ENCODE results near the gene LBX2. TPM values are rescaled to one million over a fixed set of nuclear protein-coding genes. Genes with fewer than 3 reads are reported as not detected.

Gene LBX2
- total and polyA plus RNA-seq, 2 experiments from 2014 or later = 0.24 to 0.57 TPM

DNA sequence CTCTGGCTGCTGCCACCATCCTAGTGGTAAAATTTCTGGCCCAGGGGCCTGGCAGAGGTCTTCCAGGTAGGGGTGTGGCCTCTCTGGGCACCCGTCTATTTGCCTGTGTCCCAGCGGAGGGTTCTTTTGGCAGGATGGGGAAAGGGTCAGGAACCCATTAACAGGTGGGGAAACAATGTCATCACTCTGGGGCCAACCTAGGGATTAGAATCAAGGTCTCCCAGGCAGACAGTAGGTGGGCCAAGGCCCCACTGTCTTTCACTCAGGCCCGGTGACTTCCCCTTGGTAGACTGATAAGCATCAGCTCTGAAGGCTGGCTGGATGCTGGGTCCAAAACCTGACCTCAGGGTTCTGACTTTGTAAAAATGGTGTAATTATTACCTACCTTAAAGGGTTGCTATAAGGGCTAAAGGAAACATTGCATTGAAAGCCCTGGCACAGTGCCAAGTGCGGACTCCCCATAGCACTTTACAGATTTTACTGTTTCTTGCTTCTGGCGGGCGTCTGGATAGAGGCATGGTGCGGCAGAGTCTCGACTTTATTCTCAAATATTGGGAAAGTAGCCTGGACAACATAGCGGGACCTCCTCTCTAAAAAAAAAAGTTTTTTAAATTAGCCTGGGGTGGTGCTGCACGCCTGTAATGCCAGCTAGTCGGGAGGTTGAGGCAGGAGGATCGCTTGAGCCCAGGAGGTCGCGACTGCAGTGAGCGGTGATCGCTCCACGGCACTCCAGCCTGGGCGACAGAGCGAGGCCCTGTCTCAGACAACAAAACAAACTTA is 2.2 kb downstream of the LBX2 start:
- no peak for TF ChIP-seq ZNF114 (CRISPR knock-in tag; IDR thresholded peaks at IDR 0.05)
- no peak for TF ChIP-seq CTCF (conservative IDR thresholded peaks at IDR 0.05; ENCODE audit: low read depth in 2 of 2)
- no peak for TF ChIP-seq NANOG (IDR thresholded peaks at IDR 0.05; ENCODE audit: borderline replicate concordance)
- TF ChIP-seq EZH2 (IDR thresholded peaks at IDR 0.05; ENCODE audit: low read depth, unreplicated experiment) = peak; percentile 53
- H3K4me3 Mint-ChIP-seq = peak overlapping the region; percentile 77
- H3K36me3 Mint-ChIP-seq (ENCODE audit: low read depth) = peaks cover 17% of the 10 kb centered on the region
- DNase-seq (ENCODE audit: low spot score) (no peak), ATAC-seq (no peak)
- Histone ChIP-seq H3K27me3 (ENCODE audit: insufficient read depth) (peaks cover 82% of the 10 kb centered on the region), H3K9me2 (ENCODE audit: insufficient read depth) (no peaks in the 10 kb centered on the region), H3K4me2 (peak overlapping the region; percentile 95), H2AFZ (peak overlapping the region; percentile 98; the same call in 1 of the 2 replicates), H3K79me2 (replicated peaks; ENCODE audit: insufficient read depth) (no peaks in the 10 kb centered on the region), H3K36me3 (ENCODE audit: insufficient read depth) (0 out of 2 replicates have a peak, but pooled peaks cover 4% of the 10 kb centered on the region), H4K20me1 (replicated peaks; ENCODE audit: insufficient read depth) (peaks cover 8% of the 10 kb centered on the region; the same call in 1 of the 2 replicates), H3K27ac (ENCODE audit: low read depth) (no peak overlapping the region), H3K4me3 (peak overlapping the region; percentile 69), H3K4me1 (ENCODE audit: insufficient read depth) (peaks cover 40% of the 10 kb centered on the region), H3F3A (replicated peaks; ENCODE audit: low read depth) (peaks cover 36% of the 10 kb centered on the region)
- peaks cover 37% of the 10 kb centered on the region for H3K4me1 Mint-ChIP-seq
- no peak overlapping the region for H3K27ac Mint-ChIP-seq
- H3K27me3 Mint-ChIP-seq (ENCODE audit: insufficient read depth, low read depth, poor library complexity) = peaks cover 71% of the 10 kb centered on the region
- no peaks in the 10 kb centered on the region for H3K9me3 Mint-ChIP-seq

DNA sequence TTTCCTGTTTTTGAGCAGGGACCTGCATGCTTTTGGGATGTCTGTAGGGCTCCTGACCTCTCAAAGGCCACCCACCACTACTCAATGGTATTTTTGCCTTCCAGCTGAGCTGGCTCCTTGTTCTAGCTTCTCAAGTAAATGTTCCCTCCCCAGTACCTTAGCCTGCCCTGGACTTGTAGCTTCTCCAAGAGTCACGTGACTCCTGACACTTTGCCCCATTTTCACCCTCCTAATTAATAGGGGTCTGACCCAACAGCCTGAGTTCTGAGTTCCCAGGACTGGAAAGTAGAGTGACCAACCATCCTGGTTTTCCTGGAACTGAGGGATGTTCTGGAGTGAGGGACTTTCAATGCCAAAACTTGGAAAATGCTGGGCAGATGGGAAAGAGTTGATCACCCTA is 4.0 kb downstream of the LBX2 start:
- H3K4me1 Mint-ChIP-seq = peaks cover 22% of the 10 kb centered on the region
- H3K27ac Mint-ChIP-seq = no peak overlapping the region
- no peaks in the 10 kb centered on the region for H3K9me2 ChIP-seq (ENCODE audit: insufficient read depth)
- peaks cover 26% of the 10 kb centered on the region for H3F3A ChIP-seq (replicated peaks; ENCODE audit: low read depth)
- H2AFZ ChIP-seq = no peak overlapping the region
- no peak overlapping the region for H3K27ac ChIP-seq (ENCODE audit: low read depth)
- H3K4me3 Mint-ChIP-seq = no peak overlapping the region
- H3K36me3 ChIP-seq (ENCODE audit: insufficient read depth) = 0 out of 2 replicates have a peak, but pooled peaks cover 5% of the 10 kb centered on the region
- peaks cover 65% of the 10 kb centered on the region for H3K27me3 ChIP-seq (ENCODE audit: insufficient read depth)
- H3K4me3 ChIP-seq = no peak overlapping the region
- H3K27me3 Mint-ChIP-seq (ENCODE audit: insufficient read depth, low read depth, poor library complexity) = peaks cover 58% of the 10 kb centered on the region
- peaks cover 24% of the 10 kb centered on the region for H3K4me1 ChIP-seq (ENCODE audit: insufficient read depth)
- no peak overlapping the region for H3K4me2 ChIP-seq
- no peaks in the 10 kb centered on the region for H3K9me3 Mint-ChIP-seq
- H4K20me1 ChIP-seq (replicated peaks; ENCODE audit: insufficient read depth) = peaks cover 3% of the 10 kb centered on the region; the same call in 1 of the 2 replicates
- DNase-seq (ENCODE audit: low spot score) = no peak
- H3K79me2 ChIP-seq (replicated peaks; ENCODE audit: insufficient read depth) = no peaks in the 10 kb centered on the region
- H3K36me3 Mint-ChIP-seq (ENCODE audit: low read depth) = peaks cover 31% of the 10 kb centered on the region
- ATAC-seq = no peak
- TF ChIP-seq ZNF114 (CRISPR knock-in tag; IDR thresholded peaks at IDR 0.05) (no peak), CTCF (conservative IDR thresholded peaks at IDR 0.05; ENCODE audit: low read depth in 2 of 2) (no peak), NANOG (IDR thresholded peaks at IDR 0.05; ENCODE audit: borderline replicate concordance) (no peak), EZH2 (IDR thresholded peaks at IDR 0.05; ENCODE audit: low read depth, unreplicated experiment) (no peak), EZH2phosphoT487 (IDR thresholded peaks at IDR 0.05; ENCODE audit: unreplicated experiment) (no peak), JUNB (IDR thresholded peaks at IDR 0.05; ENCODE audit: unreplicated experiment) (no peak), CREB1 (CRISPR knock-in tag; IDR thresholded peaks at IDR 0.05; ENCODE audit: low read depth) (no peak), ZNF331 (CRISPR knock-in tag; IDR thresholded peaks at IDR 0.05; ENCODE audit: low read depth) (no peak), POLR2AphosphoS5 (IDR thresholded peaks at IDR 0.05; ENCODE audit: low read depth) (no peak), ETS1 (IDR thresholded peaks at IDR 0.05) (no peak), STAT1 (IDR thresholded peaks at IDR 0.05; ENCODE audit: unreplicated experiment) (no peak)
- TF ChIP-seq, protein P1, sequence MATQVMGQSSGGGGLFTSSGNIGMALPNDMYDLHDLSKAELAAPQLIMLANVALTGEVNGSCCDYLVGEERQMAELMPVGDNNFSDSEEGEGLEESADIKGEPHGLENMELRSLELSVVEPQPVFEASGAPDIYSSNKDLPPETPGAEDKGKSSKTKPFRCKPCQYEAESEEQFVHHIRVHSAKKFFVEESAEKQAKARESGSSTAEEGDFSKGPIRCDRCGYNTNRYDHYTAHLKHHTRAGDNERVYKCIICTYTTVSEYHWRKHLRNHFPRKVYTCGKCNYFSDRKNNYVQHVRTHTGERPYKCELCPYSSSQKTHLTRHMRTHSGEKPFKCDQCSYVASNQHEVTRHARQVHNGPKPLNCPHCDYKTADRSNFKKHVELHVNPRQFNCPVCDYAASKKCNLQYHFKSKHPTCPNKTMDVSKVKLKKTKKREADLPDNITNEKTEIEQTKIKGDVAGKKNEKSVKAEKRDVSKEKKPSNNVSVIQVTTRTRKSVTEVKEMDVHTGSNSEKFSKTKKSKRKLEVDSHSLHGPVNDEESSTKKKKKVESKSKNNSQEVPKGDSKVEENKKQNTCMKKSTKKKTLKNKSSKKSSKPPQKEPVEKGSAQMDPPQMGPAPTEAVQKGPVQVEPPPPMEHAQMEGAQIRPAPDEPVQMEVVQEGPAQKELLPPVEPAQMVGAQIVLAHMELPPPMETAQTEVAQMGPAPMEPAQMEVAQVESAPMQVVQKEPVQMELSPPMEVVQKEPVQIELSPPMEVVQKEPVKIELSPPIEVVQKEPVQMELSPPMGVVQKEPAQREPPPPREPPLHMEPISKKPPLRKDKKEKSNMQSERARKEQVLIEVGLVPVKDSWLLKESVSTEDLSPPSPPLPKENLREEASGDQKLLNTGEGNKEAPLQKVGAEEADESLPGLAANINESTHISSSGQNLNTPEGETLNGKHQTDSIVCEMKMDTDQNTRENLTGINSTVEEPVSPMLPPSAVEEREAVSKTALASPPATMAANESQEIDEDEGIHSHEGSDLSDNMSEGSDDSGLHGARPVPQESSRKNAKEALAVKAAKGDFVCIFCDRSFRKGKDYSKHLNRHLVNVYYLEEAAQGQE (IDR thresholded peaks at IDR 0.05; ENCODE audit: unreplicated experiment) = no peak
